Keratinocyte (primary cell): ENCODE measurements around the gene CNGA1. TPM values are rescaled to one million over a fixed set of nuclear protein-coding genes. Genes with fewer than 3 reads are reported as not detected.

ENCODE experiments used
- DNase-seq: peaks from one replicate; pipeline ENCODE4 v3.0.0-alpha.2; 2011; ENCODE audit warnings: low read depth, missing footprints, low spot score
- FAIRE-seq: peaks from 2 replicates; lab custom pipeline; 2011; peaks lifted over from hg19 to GRCh38; lab: Jason Lieb, UNC
- H2AFZ ChIP-seq: 2 replicates; pipeline ENCODE4 v1.6.0; 2012; ENCODE audit warnings: low read length, control low read depth, inconsistent platforms; ENCODE audit not compliant: control insufficient read depth
- H3K27ac ChIP-seq: 2 replicates; pipeline ENCODE4 v1.5.1; 2011; ENCODE audit warnings: low read length; ENCODE audit not compliant: control insufficient read depth, insufficient read depth
- H3K27me3 ChIP-seq: 3 replicates; pipeline ENCODE4 v1.6.0; 2011; ENCODE audit warnings: low read length; ENCODE audit not compliant: control insufficient read depth, insufficient read depth; ENCODE audit errors: extremely low read depth
- H3K36me3 ChIP-seq, 2 experiments: 2 replicates in 1 of 2; 3 replicates in 1 of 2; pipeline ENCODE4 v1.5.1; 2011; ENCODE audit warnings: low read length in 2 of 2, mild to moderate bottlenecking in 1 of 2; ENCODE audit not compliant: control insufficient read depth in 2 of 2, insufficient read depth in 2 of 2; ENCODE audit errors: extremely low read depth in 1 of 2
- H3K4me1 ChIP-seq: 3 replicates; pipeline ENCODE4 v1.5.1; 2011; ENCODE audit warnings: low read length; ENCODE audit not compliant: control insufficient read depth, insufficient read depth; ENCODE audit errors: extremely low read depth
- H3K4me2 ChIP-seq: 3 replicates; pipeline ENCODE4 v1.6.0; 2011; ENCODE audit warnings: low read depth, low read length; ENCODE audit not compliant: control insufficient read depth, insufficient read depth; ENCODE audit errors: extremely low read depth
- H3K4me3 ChIP-seq, 3 experiments: fragments of 200-600 bp in 1 of 3; sonication (generic) in 1 of 3; 2 replicates in 2 of 3; 3 replicates in 1 of 3; pipeline ENCODE4 v1.5.1; 2011 to 2016; ENCODE audit warnings: low read length in 3 of 3, mild to moderate bottlenecking in 3 of 3, control low read depth in 2 of 3, inconsistent platforms in 1 of 3, low read depth in 1 of 3, mixed read lengths in 1 of 3, mixed run types in 1 of 3, moderate library complexity in 1 of 3; ENCODE audit not compliant: control insufficient read depth in 2 of 3, insufficient read depth in 2 of 3; ENCODE audit errors: extremely low read depth in 1 of 3
- H3K79me2 ChIP-seq: 2 replicates; pipeline ENCODE4 v1.6.0; 2012; ENCODE audit warnings: low read length; ENCODE audit not compliant: control insufficient read depth, insufficient read depth
- H3K9ac ChIP-seq: 3 replicates; pipeline ENCODE4 v1.6.0; 2011; ENCODE audit warnings: low read length; ENCODE audit not compliant: control insufficient read depth, insufficient read depth; ENCODE audit errors: extremely low read depth
- H3K9me1 ChIP-seq: 3 replicates; pipeline ENCODE4 v1.6.0; 2011; ENCODE audit warnings: low read length; ENCODE audit not compliant: control insufficient read depth, insufficient read depth; ENCODE audit errors: extremely low read depth
- H3K9me3 ChIP-seq: 2 replicates; pipeline ENCODE4 v1.5.1; 2012; ENCODE audit warnings: low read depth, low read length; ENCODE audit not compliant: control insufficient read depth
- H4K20me1 ChIP-seq: 3 replicates; pipeline ENCODE4 v1.6.0; 2011; ENCODE audit warnings: low read length; ENCODE audit not compliant: control insufficient read depth, insufficient read depth; ENCODE audit errors: extremely low read depth
- CTCF ChIP-seq, 3 experiments: IDR thresholded peaks in 1 of 3; conservative IDR thresholded peaks in 1 of 3; optimal IDR thresholded peaks in 1 of 3; 2 replicates in 2 of 3; 3 replicates in 1 of 3; pipeline versions ENCODE3 to v1.5.1; 2011; ENCODE audit warnings: low read length in 3 of 3, mild to moderate bottlenecking in 3 of 3, moderate library complexity in 2 of 3, control low read depth in 1 of 3, inconsistent platforms in 1 of 3; ENCODE audit not compliant: insufficient read depth in 2 of 3; ENCODE audit errors: extremely low read depth in 1 of 3
- EZH2 ChIP-seq: IDR thresholded peaks from one replicate; pipeline ENCODE4 v1.6.1; 2012; ENCODE audit warnings: inconsistent platforms, mild to moderate bottlenecking, low read length, moderate library complexity
- dilution Hi-C: fragments of 300-500 bp; cut with MboI; formaldehyde crosslinking; loops from one replicate; pipeline ENCODE4 v1.7.0; 2020; ENCODE audit warnings: low sequenced_read_pairs; ENCODE audit not compliant: extremely low pct_ligation_motif_present
- polyA plus RNA-seq, 5 experiments: library from polyadenylated mRNA; depleted of rRNA in 3 of 5; stranded (reverse) in 3 of 5; stranded (forward) in 1 of 5; unstranded in 1 of 5; fragments of >200 nt; gene quantifications; 1 replicate in 1 of 5; 2 replicates in 3 of 5; 3 replicates in 1 of 5; pipeline versions ENCODE4 v1.2.1 to v1.2.3, GENCODE V29; 2011 to 2012; ENCODE audit warnings: missing spikeins in 2 of 5, low read depth in 1 of 5, low replicate concordance in 1 of 5

Gene CNGA1
- polyA plus RNA-seq, 1 donor (not counting 4 experiments of a cell fraction or from before 2014, with no cell fraction given): 0.58 TPM

DNA sequence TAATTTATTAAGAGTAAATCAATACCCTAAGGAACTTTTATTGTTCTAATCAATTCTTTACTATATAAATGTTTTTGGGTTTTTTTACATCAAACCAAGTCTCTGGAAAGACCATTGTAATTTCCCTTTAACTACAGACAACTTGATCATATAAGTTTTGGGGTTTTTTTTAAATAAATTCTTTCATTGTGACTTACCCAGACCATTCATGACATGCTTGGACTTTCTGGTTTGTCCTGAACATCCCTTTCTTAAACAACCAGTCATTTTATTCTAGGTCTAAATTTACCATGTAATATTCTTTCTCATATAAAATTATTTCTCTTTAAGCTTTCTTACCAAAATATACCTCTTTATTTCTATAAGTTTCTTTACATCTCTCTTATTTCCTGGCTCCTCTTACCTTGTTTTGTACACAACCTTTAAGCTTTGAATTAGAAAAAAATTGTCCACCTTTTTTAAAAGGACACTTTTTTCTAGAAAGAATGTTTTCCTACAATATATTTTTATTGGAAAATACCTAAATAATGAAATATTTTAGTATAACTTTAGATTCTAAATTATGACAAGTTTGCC, 8.4 kb downstream of the CNGA1 start:
- FAIRE-seq (no peak), DNase-seq (no peak)
- Histone ChIP-seq H3K27me3 (no peaks in the 10 kb centered on the region), H3K79me2 (no peaks in the 10 kb centered on the region), H3K27ac (no peak overlapping the region), H3K4me2 (no peak overlapping the region), H2AFZ (no peak overlapping the region), H3K9ac (no peak overlapping the region), H3K36me3 (no peaks in the 10 kb centered on the region), H3K4me1 (no peaks in the 10 kb centered on the region), H3K4me3 (no peak overlapping the region), H4K20me1 (no peaks in the 10 kb centered on the region), H3K9me1 (no peaks in the 10 kb centered on the region), H3K9me3 (peaks cover 2% of the 10 kb centered on the region)
- dilution Hi-C loops: no loop called here
- TF ChIP-seq CTCF (optimal IDR thresholded peaks at IDR 0.05 in 1 of 3, IDR thresholded peaks at IDR 0.05 in 1 of 3, conservative IDR thresholded peaks at IDR 0.05 in 1 of 3; ENCODE audit: extremely low read depth in 1 of 3, insufficient read depth in 2 of 3, low read length in 3 of 3) (no peak), EZH2 (no peak)

GRCh38 chr4:48005781-48006180, 10.7 kb downstream of the CNGA1 start:
- no peak for TF ChIP-seq EZH2
- TF ChIP-seq CTCF (optimal IDR thresholded peaks at IDR 0.05 in 1 of 3, IDR thresholded peaks at IDR 0.05 in 1 of 3, conservative IDR thresholded peaks at IDR 0.05 in 1 of 3; ENCODE audit: extremely low read depth in 1 of 3, insufficient read depth in 2 of 3, low read length in 3 of 3): no peak
- Histone ChIP-seq H3K27ac (no peak overlapping the region), H3K36me3 (no peaks in the 10 kb centered on the region), H3K79me2 (no peaks in the 10 kb centered on the region), H3K4me3 (no peak overlapping the region), H3K4me1 (no peaks in the 10 kb centered on the region), H3K9me1 (no peaks in the 10 kb centered on the region), H2AFZ (no peak overlapping the region), H3K4me2 (no peak overlapping the region), H3K27me3 (no peaks in the 10 kb centered on the region), H4K20me1 (no peaks in the 10 kb centered on the region), H3K9me3 (peaks cover 2% of the 10 kb centered on the region), H3K9ac (no peak overlapping the region)
- dilution Hi-C loops: no loop called here
- DNase-seq (no peak), FAIRE-seq (no peak)
